HEK293T (cell line): Measurements from ENCODE around the gene PROSER2.

Source experiments
- ARNT ChIP-seq: fragments of 450-650 bp; IDR thresholded peaks from 2 replicates; pipeline ENCODE4 v1.6.1; 2017; ENCODE audit warnings: mild to moderate bottlenecking
- FOXA1 ChIP-seq: fragments of 450-650 bp; IDR thresholded peaks from 2 replicates; pipeline ENCODE4 v1.6.1; 2016; ENCODE audit warnings: mild to moderate bottlenecking
- HDGF ChIP-seq: fragments of 450-650 bp; IDR thresholded peaks from 2 replicates; pipeline ENCODE4 v1.6.1; 2017; ENCODE audit warnings: antibody characterized with exemption, borderline replicate concordance
- NFRKB ChIP-seq: fragments of 450-650 bp; IDR thresholded peaks from 2 replicates; pipeline ENCODE4 v1.6.1; 2016; ENCODE audit warnings: mild to moderate bottlenecking, moderate library complexity
- SP1 ChIP-seq: fragments of 450-650 bp; IDR thresholded peaks from 2 replicates; pipeline ENCODE4 v1.6.1; 2017
- SUZ12 ChIP-seq: fragments of 450-650 bp; IDR thresholded peaks from 2 replicates; pipeline ENCODE4 v1.6.1; 2016; ENCODE audit warnings: mild to moderate bottlenecking
- TF ChIP-seq, protein P1 (sequence below): fragments of 450-650 bp; IDR thresholded peaks from 2 replicates; pipeline ENCODE4 v1.6.1; 2016

DNA sequence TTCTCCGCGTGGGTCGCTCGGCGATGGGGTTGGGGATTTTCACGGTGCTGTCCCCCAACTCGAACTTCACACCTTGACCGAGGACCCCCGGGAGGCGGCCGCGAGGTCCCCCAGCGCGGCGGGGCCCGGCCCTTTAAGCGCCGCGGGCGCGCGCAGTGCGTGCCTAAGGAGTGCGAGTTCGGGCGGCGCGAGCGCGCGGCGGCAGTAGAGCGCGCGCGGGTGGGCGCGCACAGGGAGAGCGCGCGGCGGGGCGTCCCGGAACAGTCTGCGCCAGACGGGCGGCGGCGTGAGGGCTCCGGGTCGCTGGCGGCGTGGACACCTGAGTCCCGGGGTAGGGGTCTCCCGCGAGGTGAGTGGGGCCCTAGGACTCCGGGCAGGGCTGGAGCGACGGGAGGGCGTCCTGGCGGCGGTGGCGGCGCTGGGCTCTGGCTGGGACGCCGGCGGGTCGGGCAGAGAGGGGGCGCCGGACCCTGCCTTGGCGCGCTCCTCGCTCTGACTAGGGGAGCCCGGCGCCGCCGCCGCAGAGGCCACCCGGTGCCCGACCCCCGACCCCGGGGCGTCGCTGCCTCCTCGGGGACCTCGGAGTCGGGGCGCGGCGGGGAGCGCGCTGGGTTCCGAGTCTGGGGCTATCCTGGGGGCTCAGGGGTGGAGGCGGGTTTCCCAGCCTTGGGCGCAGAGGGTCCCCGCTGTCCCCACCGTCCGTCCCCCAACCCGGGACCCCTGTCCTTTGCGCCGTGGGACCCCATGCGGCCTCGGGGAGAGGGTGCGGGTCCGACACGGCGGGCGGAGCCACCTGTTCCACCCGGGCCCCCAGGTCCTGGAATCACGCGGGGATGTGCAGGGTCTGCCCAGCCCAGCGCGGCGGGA is at the start of gene PROSER2:
- TF ChIP-seq NFRKB (no peak), ARNT (peak; percentile 30; the same call in 1 of the 2 replicates), FOXA1 (no peak), HDGF (no peak), SUZ12 (no peak), SP1 (no peak)
- TF ChIP-seq, protein P1, sequence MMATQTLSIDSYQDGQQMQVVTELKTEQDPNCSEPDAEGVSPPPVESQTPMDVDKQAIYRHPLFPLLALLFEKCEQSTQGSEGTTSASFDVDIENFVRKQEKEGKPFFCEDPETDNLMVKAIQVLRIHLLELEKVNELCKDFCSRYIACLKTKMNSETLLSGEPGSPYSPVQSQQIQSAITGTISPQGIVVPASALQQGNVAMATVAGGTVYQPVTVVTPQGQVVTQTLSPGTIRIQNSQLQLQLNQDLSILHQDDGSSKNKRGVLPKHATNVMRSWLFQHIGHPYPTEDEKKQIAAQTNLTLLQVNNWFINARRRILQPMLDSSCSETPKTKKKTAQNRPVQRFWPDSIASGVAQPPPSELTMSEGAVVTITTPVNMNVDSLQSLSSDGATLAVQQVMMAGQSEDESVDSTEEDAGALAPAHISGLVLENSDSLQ = no peak
